Inflammatory macrophage treated with lipopolysaccharide for 4 hours (primary cell): ENCODE results near the gene ICE1.
"Not testable (repeated sequence)": the region's sequence is repeated elsewhere in the genome, so short reads cannot be mapped to it uniquely, and the experiment has no call there.

Experiments
- DNase-seq: peaks from one replicate; pipeline ENCODE4 v3.0.0-alpha.2; 2020

The ICE1 gene

GRCh38 chr5:5451863-5452262 is 29.4 kb downstream of the ICE1 start:
- DNase-seq = no peak

GRCh38 chr5:5453131-5453530 is 30.7 kb downstream of the ICE1 start:
- DNase-seq = no peak

DNA sequence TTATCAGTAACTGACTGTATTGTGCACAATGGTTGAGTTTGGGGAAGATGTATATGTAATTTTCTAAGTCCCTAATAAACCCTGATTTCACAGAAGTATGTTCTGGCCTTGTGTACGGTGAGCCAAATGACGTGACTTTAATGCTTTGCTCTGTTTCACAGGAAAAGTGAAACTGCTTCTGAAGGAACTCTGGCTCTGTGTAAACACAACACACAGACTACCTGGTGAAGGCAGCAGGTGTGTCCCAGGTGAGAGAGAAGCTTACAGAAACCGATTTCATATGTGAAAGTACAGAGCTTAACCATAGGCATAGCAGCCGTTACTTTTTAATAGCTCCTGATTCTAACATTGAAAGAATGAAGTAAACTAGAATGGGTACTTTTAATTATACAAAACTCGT is 31.9 kb downstream of the ICE1 start:
- no peak for DNase-seq

DNA sequence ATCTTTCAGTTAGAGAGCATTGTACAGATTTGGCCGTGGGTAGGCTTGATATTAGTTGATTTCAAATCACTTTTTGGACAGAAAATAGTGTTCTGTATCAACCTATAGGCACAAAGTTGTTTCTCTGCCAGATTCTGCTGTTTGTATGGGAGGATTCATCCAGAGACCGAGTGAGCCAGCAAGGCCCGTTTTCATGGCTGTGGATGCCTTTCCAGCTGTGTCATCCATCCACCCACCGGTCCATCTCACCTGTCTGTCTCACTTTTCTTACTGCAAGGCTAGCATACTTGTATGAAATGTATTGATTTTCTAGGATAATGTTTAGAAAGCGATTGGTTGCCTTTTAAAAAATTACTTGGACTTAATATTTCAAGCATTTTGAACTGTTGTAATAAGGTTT is 34.4 kb downstream of the ICE1 start:
- no peak for DNase-seq

GRCh38 chr5:5460311-5460710 is 37.8 kb downstream of the ICE1 start:
- no peak for DNase-seq

GRCh38 chr5:5461012-5461411 is 38.5 kb downstream of the ICE1 start:
- no peak for DNase-seq

- no peak for DNase-seq
Measured at GRCh38 chr5:5464036-5464715, 41.7 kb downstream of the ICE1 start.

GRCh38 chr5:5466227-5466626 is 43.8 kb downstream of the ICE1 start:
- DNase-seq = no peak

DNA sequence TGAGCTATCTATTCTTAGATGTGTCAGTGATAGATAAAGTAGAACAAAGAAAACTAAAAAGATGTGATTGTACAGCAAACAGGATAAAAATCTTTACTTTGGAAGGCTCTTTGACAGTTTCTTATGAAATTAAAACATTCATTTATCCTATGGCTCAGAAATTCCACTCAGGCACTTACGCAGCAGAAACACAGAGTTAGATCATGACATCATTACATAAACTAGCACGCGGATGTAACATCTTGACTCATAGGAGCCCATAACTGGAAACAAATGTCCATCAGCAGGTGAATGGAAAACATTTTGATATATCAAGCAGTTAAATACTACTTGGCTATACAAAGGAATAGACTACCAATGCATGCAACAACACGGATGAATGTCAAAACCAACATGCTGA is 45.3 kb downstream of the ICE1 start:
- DNase-seq = no peak

GRCh38 chr5:5470933-5471332 is 48.5 kb downstream of the ICE1 start:
- no peak for DNase-seq

GRCh38 chr5:5473226-5473625 is 50.7 kb downstream of the ICE1 start:
- DNase-seq = no peak

DNA sequence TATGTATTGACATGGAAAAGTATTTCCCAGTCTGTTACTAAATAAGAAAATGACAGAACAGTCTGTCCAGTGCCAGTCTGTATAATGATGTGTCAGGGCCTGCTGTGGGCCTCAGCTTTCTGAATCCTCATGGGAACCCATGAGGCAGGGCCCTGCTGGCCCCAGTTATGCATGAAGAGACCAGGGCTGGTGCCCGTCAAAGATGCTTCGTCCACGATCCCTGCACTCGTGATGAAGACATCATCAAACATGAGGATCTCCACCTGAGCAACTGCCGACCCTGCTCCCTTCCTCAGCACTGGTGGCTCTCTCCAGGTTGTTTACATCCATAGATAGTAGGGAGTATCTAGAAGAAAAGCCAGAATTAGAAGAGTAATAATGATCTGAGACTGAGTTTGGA is 52.5 kb downstream of the ICE1 start:
- no peak for DNase-seq

GRCh38 chr5:5475975-5476374 is 53.5 kb downstream of the ICE1 start:
- no peak for DNase-seq

- not testable (repeated sequence) for DNase-seq
Measured at GRCh38 chr5:5479578-5479977, 57.1 kb downstream of the ICE1 start.

- DNase-seq = peak; percentile 7
Measured at GRCh38 chr5:5480481-5481111, 58.1 kb downstream of the ICE1 start.

- DNase-seq = no peak
Measured at GRCh38 chr5:5481206-5481605, 58.7 kb downstream of the ICE1 start.

DNA sequence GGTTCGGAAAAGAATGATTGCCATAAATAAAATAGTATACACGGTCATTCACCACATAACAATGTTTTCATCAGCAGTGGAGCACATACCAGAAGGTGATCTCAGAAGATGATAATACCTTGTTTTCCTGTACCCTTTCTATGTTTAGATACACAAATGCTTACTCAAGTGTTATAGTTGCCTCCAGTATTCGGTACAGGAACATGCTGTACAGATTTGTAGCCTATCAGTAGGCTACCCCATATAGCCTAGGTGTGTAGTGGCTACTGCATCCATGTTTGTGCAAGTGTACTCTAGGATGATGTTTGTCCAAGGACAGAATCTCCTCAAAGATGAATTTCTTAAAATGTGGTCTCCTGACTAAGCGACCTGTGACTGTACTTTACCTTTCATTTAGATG is 59.2 kb downstream of the ICE1 start:
- no peak for DNase-seq

GRCh38 chr5:5483350-5483749 is 60.9 kb downstream of the ICE1 start:
- DNase-seq = no peak

GRCh38 chr5:5483880-5484598 is 61.6 kb downstream of the ICE1 start:
- no peak for DNase-seq

DNA sequence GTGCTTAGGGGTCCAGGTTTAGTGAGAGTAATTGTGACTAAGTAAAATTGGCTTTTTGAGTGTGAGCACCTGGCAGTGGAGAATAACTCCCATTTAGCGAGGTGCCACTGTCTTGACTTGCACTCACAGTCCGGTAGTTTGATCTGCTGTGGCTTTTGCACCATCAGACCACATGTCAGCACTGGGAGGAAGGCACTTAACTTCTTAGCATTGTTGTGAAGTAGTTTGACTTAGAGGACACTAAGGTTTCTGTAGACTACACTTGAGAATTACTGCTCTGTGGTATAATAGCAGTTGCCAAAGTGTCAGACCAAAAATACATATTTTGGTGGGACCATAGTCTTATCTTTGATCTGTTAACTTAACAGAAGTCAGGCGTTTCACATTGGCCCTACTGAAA is 63.6 kb downstream of the ICE1 start:
- DNase-seq = no peak

DNA sequence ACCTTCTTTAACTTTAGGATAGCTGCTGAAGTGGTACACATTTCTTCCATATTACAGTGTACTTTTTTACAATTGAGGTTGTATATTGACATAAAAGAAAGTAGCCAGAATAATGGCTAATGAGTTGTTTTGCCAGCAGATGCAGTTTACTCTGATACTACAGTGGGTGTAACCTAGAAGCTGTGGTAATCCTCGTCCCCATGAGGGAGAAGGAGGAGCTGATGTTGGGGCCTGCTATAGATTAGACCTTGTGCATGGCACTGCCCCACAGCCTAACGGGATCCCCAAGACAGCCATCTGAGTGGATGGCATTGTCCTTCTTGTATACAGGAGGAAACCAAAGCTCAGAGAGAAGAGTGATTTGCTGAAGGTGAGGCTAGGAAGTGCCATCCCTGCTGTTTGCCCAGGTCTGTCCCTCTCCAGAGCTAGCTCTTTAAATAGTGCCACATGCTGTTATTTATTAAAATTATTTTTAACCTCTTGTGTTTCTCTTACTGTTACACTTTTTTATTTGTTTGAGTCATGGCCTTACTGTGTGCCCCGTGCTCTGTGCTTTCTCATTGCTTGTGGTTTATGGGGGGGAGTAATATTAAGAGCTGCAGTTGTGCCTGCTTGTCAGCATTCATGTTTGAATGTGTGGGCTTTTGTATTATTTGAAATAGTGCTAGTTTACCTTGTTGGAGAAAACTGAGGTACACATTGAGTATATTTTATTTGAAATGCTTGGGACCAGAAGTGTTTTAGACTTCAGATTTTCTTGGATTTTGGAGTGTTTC is 65.3 kb downstream of the ICE1 start:
- DNase-seq = no peak

- DNase-seq = no peak
Measured at GRCh38 chr5:5490774-5491347, 68.4 kb downstream of the ICE1 start.
